ENCODE results near the gene DDO.

DDO gene

GRCh38 chr6:110419028-110419739 is 3.8 kb upstream of the DDO start:
- FAIRE-seq = no peak

DNA sequence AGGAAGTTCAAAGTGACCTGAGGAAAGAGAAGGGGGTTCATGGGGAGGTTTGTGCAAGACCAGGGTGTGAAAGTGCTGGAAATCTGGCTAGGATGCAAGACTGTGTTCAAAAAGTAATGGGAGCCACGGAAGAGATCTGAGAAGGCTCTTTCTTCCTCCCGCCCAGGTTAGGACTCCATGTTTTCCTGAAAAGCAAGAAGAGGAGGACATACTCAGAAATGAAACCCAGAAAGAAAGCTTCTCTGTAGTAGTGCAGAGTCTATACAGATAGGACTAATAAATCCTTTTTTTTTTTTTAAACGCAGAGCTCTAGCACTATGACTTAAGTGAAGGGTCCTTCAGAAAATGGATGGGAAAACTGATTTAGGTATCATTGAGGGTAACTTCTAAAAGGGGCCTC is 3.2 kb upstream of the DDO start:
- FAIRE-seq = no peak

GRCh38 chr6:110414669-110415068 is 706 bp downstream of the DDO start:
- no peak for FAIRE-seq

DNA sequence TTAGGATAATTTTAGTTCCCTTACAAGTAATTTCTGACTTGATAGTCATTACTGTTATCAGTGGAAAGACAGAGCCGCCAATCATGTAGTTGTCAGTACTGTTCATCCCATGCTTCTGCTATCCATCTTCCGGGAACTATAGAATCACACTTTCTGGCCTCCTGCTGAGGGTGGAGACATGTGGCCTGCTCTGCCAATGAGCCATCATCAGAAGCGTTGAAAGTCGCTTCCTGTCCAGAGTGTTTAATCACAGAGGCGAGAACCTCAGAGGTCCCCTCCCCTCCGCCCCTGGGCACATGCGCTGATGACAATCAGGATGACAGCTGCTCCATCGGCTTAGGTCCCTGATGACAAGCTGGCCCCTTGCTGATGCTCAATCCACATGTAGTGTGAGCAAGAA is 3.0 kb downstream of the DDO start:
- no peak for FAIRE-seq

- no peak for FAIRE-seq
Measured at GRCh38 chr6:110410511-110410910, 4.9 kb downstream of the DDO start.

GRCh38 chr6:110409794-110410193 is 5.6 kb downstream of the DDO start:
- no peak for FAIRE-seq

GRCh38 chr6:110408901-110409300 is 6.5 kb downstream of the DDO start:
- no peak for FAIRE-seq

GRCh38 chr6:110404607-110405006 is 10.8 kb downstream of the DDO start:
- no peak for FAIRE-seq

GRCh38 chr6:110401585-110402176 is 13.7 kb downstream of the DDO start:
- FAIRE-seq = no peak

DNA sequence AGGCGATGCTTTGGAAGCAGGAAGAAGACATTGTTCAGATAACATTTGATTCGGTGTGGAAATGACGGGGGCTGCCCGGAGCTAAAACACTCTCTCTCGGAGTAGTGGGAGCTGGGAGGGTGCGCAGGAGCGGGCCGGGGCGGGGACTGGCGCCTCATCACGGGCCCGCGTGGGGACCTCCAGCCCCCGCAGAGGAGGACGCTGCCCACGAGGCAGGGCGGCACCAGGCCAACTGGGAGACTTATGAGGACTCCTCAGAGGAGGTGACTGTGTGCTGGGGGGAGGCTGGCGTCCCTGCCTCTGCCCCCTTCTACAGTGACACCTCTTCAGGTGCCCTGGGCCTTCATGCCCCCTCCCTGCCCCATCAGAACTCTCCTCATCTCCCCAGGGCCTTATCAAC is 15.2 kb downstream of the DDO start:
- FAIRE-seq = no peak

DNA sequence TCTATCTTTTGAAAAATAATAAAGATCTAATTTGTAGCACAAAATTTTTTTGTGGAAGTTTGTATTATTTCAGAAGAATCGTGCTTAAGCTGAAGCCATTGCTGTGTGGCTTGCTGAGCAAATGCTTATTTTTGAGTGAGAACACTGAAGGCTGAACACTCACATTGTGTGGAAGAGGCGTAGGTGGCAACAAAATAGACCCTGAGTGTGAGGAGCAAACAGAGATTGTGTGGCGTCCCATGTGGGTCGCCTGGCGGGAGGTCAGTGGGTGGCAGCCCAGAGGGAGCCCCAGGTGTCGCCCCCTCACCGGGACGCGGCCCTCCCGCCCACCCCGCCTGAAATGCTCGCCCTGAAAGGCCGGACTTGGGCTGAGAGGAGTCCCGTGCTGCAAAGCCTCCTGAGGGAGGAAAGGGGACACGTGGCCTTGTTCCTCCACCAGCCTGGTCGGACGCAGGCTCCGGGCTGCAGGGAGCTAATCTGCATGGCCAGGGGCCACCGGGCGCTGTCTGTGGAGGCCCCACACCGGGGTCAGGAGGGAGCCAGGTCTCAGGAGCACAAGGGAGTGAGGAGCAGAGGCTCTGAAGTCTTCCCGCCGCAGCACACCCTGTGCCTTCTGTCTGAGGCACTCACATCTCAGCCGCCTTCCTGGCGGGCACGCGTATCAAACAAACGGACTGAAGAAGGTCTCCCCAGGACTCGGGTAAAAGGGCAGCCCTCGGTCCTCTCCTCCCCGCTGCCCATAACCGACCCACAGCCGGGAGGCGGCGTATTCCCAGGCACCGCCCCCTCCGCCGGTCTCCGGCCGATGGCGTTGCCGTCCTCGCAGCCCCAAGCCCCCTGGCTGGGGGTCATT is 15.9 kb downstream of the DDO start:
- FAIRE-seq = no peak

- no peak for FAIRE-seq
Measured at GRCh38 chr6:110398778-110399177, 16.6 kb downstream of the DDO start.

DNA sequence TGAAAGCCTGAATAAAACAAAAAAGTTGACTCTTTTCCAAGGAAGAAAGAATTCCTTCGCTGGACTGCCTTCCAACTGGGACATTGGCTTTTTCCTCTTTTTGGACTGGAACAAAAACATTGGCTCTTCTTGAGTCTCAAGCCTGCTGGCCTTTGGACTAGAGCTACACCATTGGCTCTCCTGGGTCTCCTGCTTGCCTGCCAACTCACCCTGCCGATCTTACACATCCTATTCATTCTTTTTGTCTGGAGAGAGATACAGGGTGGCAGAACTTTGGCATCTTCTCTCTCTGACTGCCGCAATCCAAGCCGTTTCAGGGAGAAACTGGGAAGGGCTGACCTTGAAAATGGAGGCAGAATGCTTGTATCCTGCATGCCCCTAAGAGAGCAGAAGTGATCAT is 20.2 kb downstream of the DDO start:
- FAIRE-seq = no peak

GRCh38 chr6:110394409-110394808 is 21.0 kb downstream of the DDO start:
- FAIRE-seq = no peak

DNA sequence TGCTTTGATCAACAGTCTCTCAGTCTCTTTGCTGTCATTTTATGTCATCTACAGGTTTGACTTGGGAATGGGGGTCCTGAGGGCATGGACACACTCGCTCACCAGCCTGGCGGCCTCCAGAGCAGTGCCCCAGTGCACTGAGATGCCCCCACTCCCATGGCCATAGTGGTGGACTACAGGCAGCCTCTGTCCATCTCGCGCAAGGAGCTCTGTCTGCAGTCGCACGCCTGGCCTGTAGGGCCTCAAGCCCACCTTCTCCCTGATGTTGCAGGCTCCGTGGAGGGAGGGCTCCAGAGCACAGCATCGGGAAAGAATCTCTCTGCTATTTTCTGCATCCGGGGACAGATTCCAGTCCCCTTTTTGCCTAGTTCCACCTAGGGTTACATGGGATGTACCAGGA is 22.6 kb downstream of the DDO start:
- no peak for FAIRE-seq

DNA sequence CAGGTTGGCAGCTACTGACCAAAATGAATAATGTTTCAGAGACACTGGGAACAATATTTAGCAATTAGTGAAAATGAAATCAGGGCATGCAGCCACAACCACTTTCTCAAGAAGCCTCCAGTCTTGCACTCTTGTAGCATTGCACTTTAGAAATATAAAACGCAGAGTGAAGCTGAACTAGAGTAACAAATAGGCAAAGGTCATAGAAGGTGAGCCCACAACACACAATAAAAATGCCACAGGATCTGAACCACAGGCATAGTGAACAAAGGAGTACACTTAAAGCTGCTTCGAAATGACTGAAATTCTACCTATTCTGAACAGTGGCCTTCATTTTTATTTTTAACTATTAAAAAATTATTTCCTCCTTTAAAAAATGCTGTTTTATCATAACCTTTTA is 25.0 kb downstream of the DDO start:
- no peak for FAIRE-seq

GRCh38 chr6:110389689-110390382 is 25.5 kb downstream of the DDO start:
- FAIRE-seq = no peak

DNA sequence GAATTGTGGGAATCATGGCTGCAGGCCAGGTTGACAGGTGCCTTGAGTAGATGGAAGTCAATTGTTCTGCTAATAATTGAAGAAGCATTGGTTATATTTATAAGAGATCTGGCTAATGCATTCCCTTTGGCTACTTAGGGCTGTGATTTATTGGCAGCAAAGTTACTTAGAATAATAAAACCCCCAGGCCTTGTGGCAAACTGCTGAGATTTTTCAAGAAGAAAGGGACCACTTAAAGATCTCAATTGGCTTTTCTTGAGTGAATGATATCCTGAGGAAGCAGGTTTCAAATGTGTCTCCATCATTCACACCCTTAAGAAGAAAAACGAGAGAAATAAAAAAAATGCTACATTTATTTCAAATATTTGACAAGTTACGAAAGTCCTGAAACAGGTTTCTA is 27.4 kb downstream of the DDO start:
- no peak for FAIRE-seq

GRCh38 chr6:110385458-110385863 is 29.9 kb downstream of the DDO start:
- no peak for FAIRE-seq

DNA sequence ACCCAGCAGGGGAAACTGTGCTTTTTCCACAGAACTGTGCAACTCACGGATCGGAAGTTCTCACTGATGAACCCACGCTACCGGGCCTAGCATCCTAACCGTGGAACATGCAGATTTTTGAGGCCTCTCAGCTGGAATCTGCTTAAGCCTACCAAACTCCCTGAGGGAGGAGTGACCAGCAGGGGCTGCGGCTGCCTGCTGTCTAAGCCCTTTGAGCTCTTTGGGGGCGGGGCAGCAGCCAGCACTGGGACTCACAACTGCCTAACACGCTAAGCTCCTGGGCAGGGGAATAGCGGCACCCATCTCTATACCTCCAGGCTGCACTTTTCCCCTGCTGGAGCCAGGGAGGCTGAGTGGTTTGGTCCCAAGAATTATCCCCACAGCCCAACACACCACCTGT is 36.8 kb downstream of the DDO start:
- FAIRE-seq = no peak

- FAIRE-seq = no peak
Measured at GRCh38 chr6:110369066-110369465, 46.3 kb downstream of the DDO start.

- FAIRE-seq = no peak
Measured at GRCh38 chr6:110368284-110368683, 47.1 kb downstream of the DDO start.

DNA sequence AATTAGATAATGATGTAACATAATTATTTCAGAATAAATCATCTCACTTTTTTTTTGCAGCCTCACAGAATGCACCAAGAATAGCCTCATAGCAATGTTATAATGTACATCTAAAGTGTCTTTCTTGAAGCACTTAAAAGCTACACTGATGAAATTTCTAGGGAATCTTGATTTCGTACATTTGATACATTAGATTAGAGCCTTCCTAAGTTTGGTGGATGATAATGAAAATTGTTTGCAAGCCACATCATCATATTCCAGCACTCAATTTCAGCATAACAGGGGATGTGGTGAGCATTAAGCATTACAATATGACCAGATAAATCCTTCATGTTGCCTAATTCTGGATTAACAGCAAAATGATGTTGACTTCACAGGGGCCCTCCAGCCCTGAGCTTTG is 47.5 kb downstream of the DDO start:
- no peak for FAIRE-seq

Measured in endometrium (tissue), 2 donors.